NK-92 treated with Interleukin-12 subunit alpha and Interleukin-12 subunit beta, amount 100 ng/mL, for 24 hours (cell line): Measurements from ENCODE around the gene RETN.

Source experiments
- DNase-seq: peaks from one replicate; lab custom pipeline; 2025; lab: John Stamatoyannopoulos, UW

Gene RETN

DNA sequence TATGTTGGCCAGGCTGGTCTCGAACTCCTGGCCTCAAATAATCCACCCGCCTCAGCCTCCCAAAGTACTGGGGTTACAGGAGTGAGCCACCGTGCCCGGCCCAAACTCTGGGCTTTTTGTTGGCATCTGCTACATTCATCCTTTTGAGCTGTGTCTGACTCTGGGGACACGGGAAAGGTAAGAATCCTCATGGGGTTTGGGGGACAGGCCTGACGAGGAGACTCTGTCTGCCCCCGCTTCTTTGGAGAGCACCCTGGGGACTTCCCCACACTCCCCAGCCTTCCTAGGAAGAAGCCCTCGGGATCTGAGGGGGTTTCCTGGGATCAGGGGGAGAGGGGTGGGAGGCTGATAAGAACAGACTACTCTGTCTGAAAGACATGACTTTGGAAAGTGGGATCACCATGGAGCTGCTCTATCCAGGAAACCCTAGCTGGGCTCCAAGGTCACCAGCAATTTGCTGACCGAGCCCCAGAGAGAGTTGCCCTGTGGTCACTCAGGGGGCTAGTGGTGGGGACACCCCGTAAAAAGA is 41.1 kb downstream of the RETN start:
- no peak for DNase-seq

DNA sequence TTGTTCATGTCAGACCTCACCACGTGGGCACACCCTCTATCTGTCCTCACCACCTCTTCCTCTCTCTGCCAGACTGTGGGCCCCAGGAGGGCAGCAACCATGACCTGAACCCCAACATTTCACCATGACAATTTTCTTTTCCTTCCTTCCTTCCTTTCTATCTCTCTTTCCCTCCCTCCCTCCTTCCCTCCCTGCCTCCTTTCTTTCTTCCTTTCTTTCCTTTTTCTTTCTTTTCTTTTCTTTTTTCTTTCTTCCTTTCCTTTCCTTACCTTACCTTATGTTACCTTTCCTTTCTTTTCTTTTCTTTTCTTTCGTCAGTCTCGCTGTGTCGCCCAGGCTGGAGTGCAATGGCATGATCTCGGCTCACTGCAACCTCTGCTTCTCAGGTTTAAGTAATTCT is 41.8 kb downstream of the RETN start:
- no peak for DNase-seq

DNA sequence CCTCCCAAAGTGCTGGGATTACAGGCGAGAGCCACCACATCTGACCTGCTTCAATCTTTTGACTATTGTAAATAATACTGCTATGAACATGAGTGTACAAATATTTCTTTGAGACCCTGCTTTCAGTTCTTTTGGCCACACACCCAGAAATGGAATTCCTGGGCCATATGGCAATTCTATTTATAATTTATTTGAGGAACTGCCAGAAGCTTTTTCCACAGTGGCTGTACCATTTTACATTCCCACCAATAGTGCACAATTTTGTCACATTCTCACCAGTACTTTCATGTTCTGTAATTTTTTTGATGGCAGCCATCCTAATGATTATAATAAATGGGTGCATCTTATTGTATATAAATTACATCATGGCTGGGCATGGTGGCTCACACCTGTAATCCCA is 46.8 kb downstream of the RETN start:
- no peak for DNase-seq

DNA sequence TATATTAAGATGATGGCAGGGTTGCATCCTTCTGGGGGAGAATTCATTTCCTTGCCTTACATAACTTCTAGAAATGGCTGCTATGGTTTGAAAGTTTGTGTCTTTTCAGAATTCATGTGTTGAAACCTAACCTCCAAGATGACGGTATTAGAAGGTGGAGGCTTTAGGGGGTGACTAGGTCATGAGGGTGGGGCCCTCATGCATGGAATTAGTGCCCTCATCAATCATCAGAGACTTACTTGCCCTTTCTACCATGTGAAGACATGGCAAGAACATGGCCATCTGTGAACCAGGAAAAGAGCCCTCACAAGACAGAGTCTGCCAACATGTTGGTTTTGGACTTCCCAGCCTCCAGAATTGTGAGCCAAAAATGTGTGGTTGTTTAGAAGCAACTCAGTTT is 47.9 kb downstream of the RETN start:
- no peak for DNase-seq

GRCh38 chr19:7718668-7719067 is 49.8 kb downstream of the RETN start:
- no peak for DNase-seq
